DOHH2 (cell line): ENCODE data around the gene CYP26B1.

Source experiments
- H3F3A ChIP-seq: fragments of 200-600 bp; sonication (generic), shearing (Covaris generic); 2 replicates; pipeline ENCODE4 v1.6.0; 2016; ENCODE audit warnings: antibody characterized with exemption, mild to moderate bottlenecking; ENCODE audit not compliant: control insufficient read depth, insufficient read depth
- H3K27ac ChIP-seq: fragments of 200-600 bp; sonication (generic); 2 replicates; pipeline ENCODE4 v1.5.1; 2014; ENCODE audit warnings: low read depth, mild to moderate bottlenecking, low read length, moderate library complexity
- H3K27me3 ChIP-seq: fragments of 200-600 bp; sonication (generic); 2 replicates; pipeline ENCODE4 v1.6.1; 2014; ENCODE audit warnings: mild to moderate bottlenecking, low read length, mixed read lengths; ENCODE audit not compliant: control insufficient read depth
- H3K36me3 ChIP-seq: fragments of 200-600 bp; sonication (generic); 2 replicates; pipeline ENCODE4 v1.6.1; 2014; ENCODE audit warnings: mild to moderate bottlenecking, low read length, moderate library complexity, mixed read lengths; ENCODE audit not compliant: control insufficient read depth
- H3K4me1 ChIP-seq: fragments of 200-600 bp; sonication (generic); 2 replicates; pipeline ENCODE4 v1.6.1; 2014; ENCODE audit warnings: mild to moderate bottlenecking, low read length, mixed read lengths; ENCODE audit not compliant: control insufficient read depth
- H3K4me2 ChIP-seq: fragments of 200-600 bp; sonication (generic); 2 replicates; pipeline ENCODE4 v1.6.0; 2014; ENCODE audit warnings: mild to moderate bottlenecking, low read length, moderate library complexity
- H3K4me3 ChIP-seq: fragments of 200-600 bp; sonication (generic); 2 replicates; pipeline ENCODE4 v1.5.1; 2014; ENCODE audit warnings: mild to moderate bottlenecking, low read length, mixed read lengths
- H3K79me2 ChIP-seq: fragments of 200-600 bp; sonication (generic); 2 replicates; pipeline ENCODE4 v1.6.1; 2014; ENCODE audit warnings: mild to moderate bottlenecking, low read length, mixed read lengths; ENCODE audit not compliant: control insufficient read depth
- H3K9me2 ChIP-seq: fragments of 200-600 bp; sonication (generic); replicated peaks from 2 replicates; pipeline ENCODE4 v1.6.1; 2014; ENCODE audit warnings: mild to moderate bottlenecking, low read length, mixed read lengths; ENCODE audit not compliant: control insufficient read depth
- H3K9me3 ChIP-seq: fragments of 200-600 bp; sonication (generic); 2 replicates; pipeline ENCODE4 v1.6.1; 2014; ENCODE audit warnings: antibody characterized with exemption, low read length, mixed read lengths; ENCODE audit not compliant: control insufficient read depth, insufficient read depth
- H4K20me1 ChIP-seq: fragments of 200-600 bp; sonication (generic); 2 replicates; pipeline ENCODE4 v1.6.0; 2014; ENCODE audit warnings: low read depth, mild to moderate bottlenecking, antibody characterized with exemption, low read length, moderate library complexity; ENCODE audit not compliant: control insufficient read depth, insufficient read depth
- CTCF ChIP-seq: fragments of 200-600 bp; sonication (generic); IDR thresholded peaks from one replicate; pipeline ENCODE4 v1.5.1; 2014; ENCODE audit warnings: antibody characterized with exemption, mild to moderate bottlenecking, low read depth, low read length; ENCODE audit not compliant: poor library complexity, severe bottlenecking
- EZH2phosphoT487 ChIP-seq: fragments of 200-600 bp; sonication (generic); IDR thresholded peaks from 2 replicates; pipeline ENCODE4 v1.6.1; 2017; ENCODE audit warnings: borderline replicate concordance, mild to moderate bottlenecking, antibody characterized with exemption, low read length, moderate library complexity, mixed read lengths

CYP26B1 gene

GRCh38 chr2:72109904-72110303 lies 37.8 kb downstream of the CYP26B1 start:
- H3K79me2 ChIP-seq = no peaks in the 10 kb centered on the region
- no peaks in the 10 kb centered on the region for H3F3A ChIP-seq
- no peaks in the 10 kb centered on the region for H4K20me1 ChIP-seq
- no peak overlapping the region for H3K27ac ChIP-seq
- no peaks in the 10 kb centered on the region for H3K9me2 ChIP-seq
- no peaks in the 10 kb centered on the region for H3K9me3 ChIP-seq
- no peaks in the 10 kb centered on the region for H3K4me1 ChIP-seq
- H3K27me3 ChIP-seq = no peaks in the 10 kb centered on the region
- H3K4me2 ChIP-seq = no peak overlapping the region
- no peaks in the 10 kb centered on the region for H3K36me3 ChIP-seq
- H3K4me3 ChIP-seq = no peak overlapping the region
- TF ChIP-seq CTCF = no peak
- TF ChIP-seq EZH2phosphoT487 = no peak

GRCh38 chr2:72109291-72109690 lies 38.4 kb downstream of the CYP26B1 start:
- Histone ChIP-seq H3K79me2 (no peaks in the 10 kb centered on the region), H3K4me1 (no peaks in the 10 kb centered on the region), H3K4me3 (no peak overlapping the region), H3K27ac (no peak overlapping the region), H3K27me3 (no peaks in the 10 kb centered on the region), H3K9me2 (no peaks in the 10 kb centered on the region), H3K9me3 (no peaks in the 10 kb centered on the region), H3K36me3 (no peaks in the 10 kb centered on the region), H3F3A (no peaks in the 10 kb centered on the region), H4K20me1 (no peaks in the 10 kb centered on the region), H3K4me2 (no peak overlapping the region)
- TF ChIP-seq CTCF = no peak
- TF ChIP-seq EZH2phosphoT487 = no peak

DNA sequence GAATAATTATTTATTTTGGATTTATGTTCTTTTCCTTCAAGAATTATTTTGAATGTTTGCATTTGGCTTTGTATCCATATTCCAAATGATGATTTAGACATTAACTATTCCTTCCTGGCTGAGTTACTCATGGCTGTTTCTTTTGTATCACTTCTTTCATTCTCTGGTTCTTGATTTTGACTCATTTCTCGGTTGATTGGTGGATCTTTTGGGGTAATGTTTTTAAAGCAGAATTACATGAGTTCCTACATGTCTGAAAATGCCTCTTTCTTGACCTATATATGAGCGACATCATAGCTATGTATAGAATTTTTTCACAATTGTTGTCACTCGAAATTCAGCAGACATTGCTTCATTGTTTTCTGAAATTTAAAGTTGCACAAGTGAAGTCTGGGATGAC lies 39.5 kb downstream of the CYP26B1 start:
- H3K9me2 ChIP-seq = no peaks in the 10 kb centered on the region
- H3F3A ChIP-seq = no peaks in the 10 kb centered on the region
- no peaks in the 10 kb centered on the region for H4K20me1 ChIP-seq
- no peak for TF ChIP-seq EZH2phosphoT487
- TF ChIP-seq CTCF = no peak
- no peak overlapping the region for H3K4me3 ChIP-seq
- H3K27me3 ChIP-seq = no peaks in the 10 kb centered on the region
- no peaks in the 10 kb centered on the region for H3K4me1 ChIP-seq
- no peaks in the 10 kb centered on the region for H3K9me3 ChIP-seq
- H3K36me3 ChIP-seq = no peaks in the 10 kb centered on the region
- no peak overlapping the region for H3K4me2 ChIP-seq
- no peak overlapping the region for H3K27ac ChIP-seq
- H3K79me2 ChIP-seq = no peaks in the 10 kb centered on the region

DNA sequence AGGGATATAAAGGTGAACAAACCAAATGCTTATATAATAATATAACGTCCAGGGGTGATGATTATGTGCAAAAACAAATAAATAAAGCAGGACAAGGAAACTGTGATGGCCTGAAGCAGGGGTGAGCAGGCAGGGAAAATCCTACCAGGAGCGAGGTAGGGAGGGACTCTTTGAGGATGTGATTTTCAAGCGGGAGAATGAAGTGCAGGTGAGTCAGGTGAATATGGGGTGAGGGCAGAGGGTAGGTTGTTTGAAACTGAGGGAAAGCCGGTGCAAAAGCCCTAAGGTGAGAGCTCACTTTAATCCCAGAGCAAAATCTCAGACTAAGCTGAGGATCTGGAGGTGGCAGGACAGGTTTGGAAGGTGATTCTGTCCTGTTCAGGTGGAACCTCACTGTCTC lies 40.7 kb downstream of the CYP26B1 start:
- no peaks in the 10 kb centered on the region for H3K36me3 ChIP-seq
- H3K4me3 ChIP-seq = no peak overlapping the region
- no peaks in the 10 kb centered on the region for H3K79me2 ChIP-seq
- no peaks in the 10 kb centered on the region for H3K4me1 ChIP-seq
- no peaks in the 10 kb centered on the region for H3K9me2 ChIP-seq
- H3K27me3 ChIP-seq = no peaks in the 10 kb centered on the region
- H3F3A ChIP-seq = no peaks in the 10 kb centered on the region
- TF ChIP-seq CTCF = no peak
- no peak for TF ChIP-seq EZH2phosphoT487
- H4K20me1 ChIP-seq = no peaks in the 10 kb centered on the region
- H3K4me2 ChIP-seq = no peak overlapping the region
- H3K9me3 ChIP-seq = no peaks in the 10 kb centered on the region
- no peak overlapping the region for H3K27ac ChIP-seq
